ENCODE results near the gene KRT6B.

KRT6B gene

GRCh38 chr12:52446367-52447045 is 5.4 kb downstream of the KRT6B start:
- no peak for DNase-seq
- no peak for TF ChIP-seq POLR2A (IDR thresholded peaks at IDR 0.05; ENCODE audit: low read length)
- TF ChIP-seq GATA1 (IDR thresholded peaks at IDR 0.05; ENCODE audit: low read depth, low read length), result no peak

DNA sequence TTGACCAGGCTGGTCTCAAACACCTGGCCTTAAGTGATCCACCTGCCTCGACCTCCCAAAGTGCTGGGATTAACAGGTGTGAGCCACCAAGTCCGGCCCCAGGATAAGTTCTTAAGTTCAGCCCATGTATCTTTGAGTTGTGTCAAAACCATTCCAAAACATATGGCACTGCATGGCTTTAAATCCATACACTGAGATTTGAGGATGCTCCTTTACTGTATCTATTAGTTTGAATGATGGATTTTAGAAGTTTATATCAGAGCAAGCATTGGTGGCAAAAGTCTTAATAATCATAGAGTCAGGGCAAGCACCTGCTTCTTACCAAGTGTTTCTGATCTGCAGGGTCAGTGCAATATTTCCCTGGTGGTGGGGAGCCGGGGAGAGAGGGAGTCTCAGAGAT is 6.1 kb downstream of the KRT6B start:
- no peak for DNase-seq
- TF ChIP-seq POLR2A (IDR thresholded peaks at IDR 0.05; ENCODE audit: low read length), result no peak
- TF ChIP-seq GATA1 (IDR thresholded peaks at IDR 0.05; ENCODE audit: low read depth, low read length), result no peak

- no peak for DNase-seq
- TF ChIP-seq GATA1 (IDR thresholded peaks at IDR 0.05; ENCODE audit: low read depth, low read length) (no peak), POLR2A (IDR thresholded peaks at IDR 0.05; ENCODE audit: low read length) (no peak)
These were observed 7.0 kb downstream of the KRT6B start for GRCh38 chr12:52444647-52445595.

DNA sequence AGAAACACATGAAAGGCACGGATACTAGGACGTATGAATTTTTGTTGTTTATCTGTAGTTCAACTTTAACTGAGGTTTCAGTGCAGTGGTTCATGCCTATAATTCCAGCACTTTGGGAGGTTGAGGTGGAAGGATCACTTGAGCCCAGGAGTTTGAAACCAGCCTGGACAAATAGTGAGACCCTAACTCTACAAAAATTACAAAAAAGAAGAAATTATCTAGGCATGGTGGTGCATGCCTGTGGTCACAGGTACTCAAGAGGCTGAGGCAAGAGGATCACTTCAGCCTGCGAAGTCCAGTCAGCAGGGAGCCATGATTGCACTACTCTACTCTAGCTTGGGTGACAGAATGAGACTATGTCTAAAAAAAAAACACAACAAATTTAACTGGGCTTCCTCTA is 8.0 kb downstream of the KRT6B start:
- DNase-seq, result no peak
- TF ChIP-seq GATA1 (IDR thresholded peaks at IDR 0.05; ENCODE audit: low read depth, low read length), result no peak
- TF ChIP-seq POLR2A (IDR thresholded peaks at IDR 0.05; ENCODE audit: low read length), result no peak

- no peak for DNase-seq
- TF ChIP-seq POLR2A (IDR thresholded peaks at IDR 0.05; ENCODE audit: low read length) (no peak), GATA1 (IDR thresholded peaks at IDR 0.05; ENCODE audit: low read depth, low read length) (no peak)
These were observed 9.3 kb downstream of the KRT6B start for GRCh38 chr12:52442600-52443061.

DNA sequence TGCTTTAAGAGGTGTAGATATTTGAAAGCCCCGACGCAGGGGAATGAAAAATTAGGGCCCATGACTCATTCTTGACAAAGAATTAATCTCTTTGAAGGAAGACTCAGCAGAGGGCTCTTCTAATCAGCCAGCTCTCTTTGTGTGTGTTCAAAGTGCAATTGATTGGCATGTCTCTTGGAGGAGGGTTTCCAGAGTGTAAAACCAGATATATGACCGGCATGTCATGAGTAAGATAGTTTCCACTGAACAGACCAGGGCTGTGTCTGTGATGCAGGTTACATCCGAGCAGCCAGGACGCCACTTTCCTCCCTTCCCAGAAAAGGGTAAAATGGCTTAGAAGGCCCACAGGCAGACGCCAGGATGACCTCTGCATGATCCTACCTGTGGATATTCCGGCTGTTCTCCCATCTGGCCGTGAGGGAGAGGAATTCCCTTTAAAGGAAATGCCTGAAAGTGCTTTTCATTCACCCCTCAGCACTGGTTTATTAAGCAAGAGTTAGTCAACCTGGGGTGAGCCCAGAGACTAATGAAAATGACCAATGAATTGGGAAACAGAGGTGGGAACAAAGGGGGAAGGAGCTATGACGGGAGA is 10.5 kb downstream of the KRT6B start:
- no peak for TF ChIP-seq GATA1 (IDR thresholded peaks at IDR 0.05; ENCODE audit: low read depth, low read length)
- TF ChIP-seq POLR2A (IDR thresholded peaks at IDR 0.05; ENCODE audit: low read length), result no peak

GRCh38 chr12:52440821-52441319 is 11.1 kb downstream of the KRT6B start:
- TF ChIP-seq GATA1 (IDR thresholded peaks at IDR 0.05; ENCODE audit: low read depth, low read length) (no peak), POLR2A (IDR thresholded peaks at IDR 0.05; ENCODE audit: low read length) (no peak)
- no peak for DNase-seq

More for the DNA sequence above, 10.5 kb downstream of the KRT6B start:
- DNase-seq, result no peak

DNA sequence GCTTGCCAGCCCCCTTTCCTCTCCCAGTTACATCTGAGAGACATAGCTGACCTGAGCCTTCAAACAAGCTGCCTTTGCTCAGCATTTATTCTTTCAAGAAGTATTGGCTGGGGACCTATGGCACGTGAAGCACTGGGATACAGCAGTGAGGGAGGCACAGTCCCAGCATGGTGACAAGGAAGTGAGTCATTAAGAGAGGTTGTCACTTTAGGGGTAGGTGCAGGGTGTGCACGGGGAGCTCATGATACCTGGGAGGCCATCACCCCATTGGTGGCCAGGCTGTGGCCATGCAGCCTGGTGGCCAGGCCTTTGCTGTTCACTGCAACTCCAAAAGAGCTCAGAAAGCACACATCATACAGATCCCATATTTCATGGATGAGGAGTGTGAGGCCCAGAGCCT is 12.1 kb downstream of the KRT6B start:
- no peak for DNase-seq
- TF ChIP-seq POLR2A (IDR thresholded peaks at IDR 0.05; ENCODE audit: low read length), result no peak
- TF ChIP-seq GATA1 (IDR thresholded peaks at IDR 0.05; ENCODE audit: low read depth, low read length), result no peak

DNA sequence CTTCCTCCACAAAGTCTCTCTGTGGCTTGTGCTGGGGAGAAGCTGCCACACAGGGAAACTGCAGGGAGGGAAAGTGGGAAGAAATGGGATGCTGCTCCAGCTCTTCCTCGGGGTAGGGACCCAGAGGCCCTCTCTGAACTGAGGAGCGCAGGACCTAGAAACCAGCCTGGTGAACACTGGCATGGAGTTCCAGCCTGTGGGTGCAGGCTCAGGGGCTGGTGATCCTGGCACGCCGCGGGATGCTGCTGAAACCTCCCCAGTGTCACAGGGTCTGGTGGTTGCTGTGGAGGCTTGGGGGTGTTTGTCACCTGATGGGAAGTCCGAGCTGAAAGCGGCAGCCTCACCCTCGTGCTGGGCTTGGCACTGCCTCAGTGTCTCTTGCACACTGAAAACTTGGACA is 12.5 kb downstream of the KRT6B start:
- no peak for DNase-seq
- no peak for TF ChIP-seq POLR2A (IDR thresholded peaks at IDR 0.05; ENCODE audit: low read length)
- no peak for TF ChIP-seq GATA1 (IDR thresholded peaks at IDR 0.05; ENCODE audit: low read depth, low read length)

GRCh38 chr12:52438305-52439301 is 13.3 kb downstream of the KRT6B start:
- TF ChIP-seq GATA1 (IDR thresholded peaks at IDR 0.05; ENCODE audit: low read depth, low read length), result no peak
- TF ChIP-seq POLR2A (IDR thresholded peaks at IDR 0.05; ENCODE audit: low read length), result no peak
- no peak for DNase-seq

DNA sequence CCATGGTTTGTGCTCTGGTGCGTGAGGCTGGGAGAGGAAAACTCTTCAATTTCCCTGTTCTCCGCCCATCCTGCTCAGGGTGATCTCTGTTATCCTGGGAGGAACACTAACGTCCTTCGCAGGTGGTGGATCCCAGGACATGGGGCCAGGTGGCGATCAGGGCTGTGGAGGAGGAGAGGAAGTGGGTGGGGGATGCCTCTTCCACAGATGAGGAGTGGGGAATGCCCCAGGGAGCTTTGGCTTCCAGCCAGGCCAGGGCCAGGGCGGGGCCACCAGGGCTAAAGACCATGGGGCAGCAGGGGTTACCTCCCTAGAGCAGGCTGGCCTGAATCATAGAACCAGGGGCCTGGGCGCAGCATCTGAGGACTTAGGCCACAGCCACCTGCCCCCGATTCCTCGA is 14.4 kb downstream of the KRT6B start:
- no peak for TF ChIP-seq POLR2A (IDR thresholded peaks at IDR 0.05; ENCODE audit: low read length)
- no peak for TF ChIP-seq GATA1 (IDR thresholded peaks at IDR 0.05; ENCODE audit: low read depth, low read length)
- no peak for DNase-seq

- no peak for DNase-seq
- TF ChIP-seq GATA1 (IDR thresholded peaks at IDR 0.05; ENCODE audit: low read depth, low read length), result no peak
- no peak for TF ChIP-seq POLR2A (IDR thresholded peaks at IDR 0.05; ENCODE audit: low read length)
These were observed 15.0 kb downstream of the KRT6B start for GRCh38 chr12:52436828-52437474.
